Pancreas (tissue), 10 donors: Measurements from ENCODE around the gene MRO. TPM values are rescaled to one million over a fixed set of nuclear protein-coding genes. Genes with fewer than 3 reads are reported as not detected.

Experiments
- ATAC-seq, 4 donors: fragments of 200-7000 bp; cut with Tn5 transposase; one replicate each; pipeline versions ENCODE4 v1.8.0 to v1.9.1; 2020; ENCODE audit warnings: mild to moderate bottlenecking in 4 of 4, moderate library complexity in 4 of 4
- DNase-seq, 6 donors: peaks; one replicate each; pipeline ENCODE4 v3.0.0-alpha.2; 2020
- FAIRE-seq: peaks from 2 replicates; lab custom pipeline; 2012; peaks lifted over from hg19 to GRCh38; lab: Jason Lieb, UNC
- H3K27ac ChIP-seq, 4 donors: fragments of 200-600 bp; sonication (generic); 1 replicate in 3 of 4; 2 replicates in 1 of 4; pipeline versions ENCODE4 v1.5.0 to v1.8.0; 2020
- H3K27me3 ChIP-seq, 4 donors: fragments of 200-600 bp; one replicate each; pipeline ENCODE4 v1.8.0; 2021
- H3K36me3 ChIP-seq, 3 donors: fragments of 200-600 bp; sonication (generic) in 1 of 3; one replicate each; pipeline versions ENCODE4 v1.5.0 to v1.8.0; 2020 to 2021
- H3K4me1 ChIP-seq, 3 donors: fragments of 200-600 bp; one replicate each; pipeline ENCODE4 v1.8.0; 2021
- H3K4me3 ChIP-seq, 4 donors: fragments of 200-600 bp; sonication (generic) in 2 of 4; one replicate each; pipeline versions ENCODE4 v1.5.0 to v1.8.0; 2020 to 2021
- H3K9me3 ChIP-seq, 4 donors: fragments of 200-600 bp; one replicate each; pipeline ENCODE4 v1.8.0; 2021
- WGBS, 2 donors: extraction: QIAGEN DNeasy Blood & Tissue Kit; methylation state at CpG; one replicate each; pipeline ENCODE4 v1.1.7; 2013; 5-methylcytosine and 5-hydroxymethylcytosine counted together
- intact Hi-C, 3 donors: fragments of 100-400 bp; cut with DNase I; formaldehyde crosslinking; loops; one replicate each; pipeline versions ENCODE4 v1.11.1 to v1.14.2; 2022
- polyA plus RNA-seq, 2 donors: library from polyadenylated mRNA; stranded (reverse); fragments of 200-250 nt; gene quantifications; one replicate each; pipeline ENCODE4 v1.2.3, GENCODE V29; 2013
- total RNA-seq, 6 donors: library from RNA; stranded (reverse); fragmentation: NEBNext Ultra II Directional in 4 of 6; extraction: Animal tissue kit (Norgen Biotek cat#: 25700) in 4 of 6; gene quantifications; one replicate each; pipeline versions ENCODE4 v1.2.1 to v1.2.4, GENCODE V29; 2021 to 2023
- TF ChIP-seq, protein P1 (sequence below), 4 donors: fragments of 200-600 bp; sonication (generic) in 3 of 4; IDR thresholded peaks; one replicate each; pipeline versions ENCODE4 v1.5.0 to v1.8.0; 2021; ENCODE audit warnings: antibody characterized with exemption in 4 of 4
- donor health status: healthy with polysubstance abuse.
- donor health status: DM: no; HTN: no; CAD: no; lungs with moderate emphysema.
- donor health status: DM: no; HTN: no; CAD: no.
- donor health status: control.
- donor health status: control.
- donor health status: Bipolar disorder and iron deficiency.
- donor health status: DM: yes; HTN: yes; CAD: no.
- donor health status: DM: no; HTN: no; CAD: no.
- donor health status: DM: no; HTN: no; CAD: no.
- donor health status: DM: yes; HTN: yes; CAD: no.

The MRO gene
- total and polyA plus RNA-seq, 8 donors, result 0.19 to 3.9 (median 1.1) TPM

DNA sequence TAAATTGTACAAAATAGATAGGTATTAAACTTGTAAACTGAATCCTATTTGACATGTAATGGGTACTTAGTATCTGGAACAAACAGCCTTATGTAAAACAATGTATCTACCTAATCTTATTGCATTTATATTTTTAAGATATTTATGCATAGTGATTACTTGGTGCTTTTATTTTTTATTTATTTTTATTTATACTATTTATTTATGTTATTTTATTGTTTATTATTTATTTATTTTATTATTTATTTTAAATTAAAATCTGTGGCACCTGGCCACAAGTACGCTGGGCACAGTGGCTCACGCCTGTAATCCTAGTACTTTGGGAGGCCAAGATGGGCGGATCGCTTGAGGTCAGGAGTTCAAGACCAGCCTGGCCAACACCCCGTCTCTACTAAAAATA, 26.9 kb downstream of the MRO start:
- DNase-seq (no peak), FAIRE-seq (peak; percentile 67), ATAC-seq (no peak)
- Histone ChIP-seq H3K4me1 (peaks cover 29 to 52% (median 43%) of the 10 kb centered on the region in 3 donors), H3K9me3 (no peaks in the 10 kb centered on the region), H3K4me3 (no peak overlapping the region), H3K36me3 (no peaks in the 10 kb centered on the region), H3K27ac (peak overlapping the region; percentile 54 to 89 (median 84)), H3K27me3 (no peaks in the 10 kb centered on the region)
- 60 to 62% methylated on average over 5 of the region's 5 CpGs for WGBS, 2 donors
- TF ChIP-seq, protein P1, sequence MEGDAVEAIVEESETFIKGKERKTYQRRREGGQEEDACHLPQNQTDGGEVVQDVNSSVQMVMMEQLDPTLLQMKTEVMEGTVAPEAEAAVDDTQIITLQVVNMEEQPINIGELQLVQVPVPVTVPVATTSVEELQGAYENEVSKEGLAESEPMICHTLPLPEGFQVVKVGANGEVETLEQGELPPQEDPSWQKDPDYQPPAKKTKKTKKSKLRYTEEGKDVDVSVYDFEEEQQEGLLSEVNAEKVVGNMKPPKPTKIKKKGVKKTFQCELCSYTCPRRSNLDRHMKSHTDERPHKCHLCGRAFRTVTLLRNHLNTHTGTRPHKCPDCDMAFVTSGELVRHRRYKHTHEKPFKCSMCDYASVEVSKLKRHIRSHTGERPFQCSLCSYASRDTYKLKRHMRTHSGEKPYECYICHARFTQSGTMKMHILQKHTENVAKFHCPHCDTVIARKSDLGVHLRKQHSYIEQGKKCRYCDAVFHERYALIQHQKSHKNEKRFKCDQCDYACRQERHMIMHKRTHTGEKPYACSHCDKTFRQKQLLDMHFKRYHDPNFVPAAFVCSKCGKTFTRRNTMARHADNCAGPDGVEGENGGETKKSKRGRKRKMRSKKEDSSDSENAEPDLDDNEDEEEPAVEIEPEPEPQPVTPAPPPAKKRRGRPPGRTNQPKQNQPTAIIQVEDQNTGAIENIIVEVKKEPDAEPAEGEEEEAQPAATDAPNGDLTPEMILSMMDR (IDR thresholded peaks at IDR 0.05), result no peak
- intact Hi-C loops, result no loop called here

DNA sequence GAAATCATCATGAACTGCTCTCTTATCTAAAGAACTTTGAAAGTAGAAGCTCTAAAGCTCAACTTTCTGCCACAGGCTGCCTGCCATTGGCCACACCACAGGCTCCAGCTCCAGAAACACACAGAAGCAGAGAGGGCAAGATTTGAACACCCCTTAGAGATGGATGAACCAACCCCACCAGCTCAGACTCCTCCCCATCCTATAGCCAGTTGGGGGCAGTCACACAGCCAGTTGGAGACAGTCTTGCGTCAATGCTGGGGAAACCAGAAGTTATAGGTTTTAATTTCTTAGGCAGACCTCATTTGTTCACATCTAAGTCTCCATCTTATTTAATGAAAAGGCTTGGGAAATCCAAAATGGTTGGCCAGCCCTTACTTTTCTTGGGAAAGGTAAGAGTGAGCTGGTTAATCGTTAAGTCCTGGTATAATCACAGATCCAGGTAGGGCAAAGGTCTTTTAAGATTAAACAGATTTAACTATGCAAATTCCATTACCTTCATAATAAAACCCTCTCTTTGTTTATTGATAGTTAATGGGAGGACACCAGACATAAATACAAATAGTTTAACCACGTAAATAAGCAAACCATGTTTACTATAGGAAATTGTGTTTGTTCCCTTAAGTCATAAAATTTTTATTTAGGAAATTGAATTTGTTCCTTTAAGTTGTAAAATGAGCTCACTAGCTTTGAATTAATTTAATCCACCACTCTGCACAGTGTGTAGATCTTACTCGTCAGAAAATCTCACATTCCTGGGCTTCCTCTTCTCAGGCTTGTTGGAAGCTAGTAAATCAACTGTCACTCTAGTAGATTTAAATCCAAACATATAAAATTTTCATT, 28.0 kb downstream of the MRO start:
- H3K4me1 ChIP-seq, result peaks cover 27 to 44% (median 40%) of the 10 kb centered on the region in 3 donors

DNA sequence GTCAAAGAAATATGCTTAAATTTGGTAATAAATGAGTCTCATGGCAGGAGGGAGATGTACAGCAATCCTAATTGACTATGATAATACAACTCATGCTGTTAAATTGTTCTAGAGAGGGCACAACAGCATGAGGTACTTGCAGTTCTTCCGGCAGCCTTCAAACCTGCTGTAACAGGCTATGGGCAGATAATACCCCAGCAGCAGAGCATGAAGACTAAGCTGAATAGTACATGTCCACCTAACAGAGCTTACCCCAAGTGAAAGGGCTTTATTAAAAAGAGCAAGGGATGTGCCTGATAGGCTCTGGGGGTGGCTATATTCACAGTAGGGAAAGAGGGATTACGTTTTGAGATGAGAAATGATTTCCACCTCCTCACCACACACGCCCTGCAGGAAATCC, 28.9 kb downstream of the MRO start:
- ATAC-seq (no peak), FAIRE-seq (no peak), DNase-seq (no peak)
- 86 to 89% methylated on average over 3 of the region's 3 CpGs for WGBS, 2 donors
- Histone ChIP-seq H3K27ac (no peak overlapping the region), H3K4me1 (peaks cover 24 to 36% (median 32%) of the 10 kb centered on the region in 3 donors), H3K9me3 (no peaks in the 10 kb centered on the region), H3K4me3 (no peak overlapping the region), H3K36me3 (no peaks in the 10 kb centered on the region), H3K27me3 (no peaks in the 10 kb centered on the region)
- intact Hi-C loops, result no loop called here
- TF ChIP-seq, protein P1 (IDR thresholded peaks at IDR 0.05), result no peak

More for the DNA sequence above, 28.0 kb downstream of the MRO start:
- no peaks in the 10 kb centered on the region for H3K36me3 ChIP-seq
- no peaks in the 10 kb centered on the region for H3K9me3 ChIP-seq
- TF ChIP-seq, protein P1 (IDR thresholded peaks at IDR 0.05), result no peak
- intact Hi-C loops, result no loop called here
- no peak overlapping the region for H3K4me3 ChIP-seq
- DNase-seq (peak in 1 of 6 donors; percentile 30), FAIRE-seq (no peak), ATAC-seq (peak in 3 of 4 donors; percentile 19 to 55 (median 40))
- 28 to 34% methylated on average over 4 of the region's 4 CpGs for WGBS, 2 donors
- no peaks in the 10 kb centered on the region for H3K27me3 ChIP-seq
- peak overlapping the region in 3 of 4 donors; percentile 8 to 38 (median 37) for H3K27ac ChIP-seq

DNA sequence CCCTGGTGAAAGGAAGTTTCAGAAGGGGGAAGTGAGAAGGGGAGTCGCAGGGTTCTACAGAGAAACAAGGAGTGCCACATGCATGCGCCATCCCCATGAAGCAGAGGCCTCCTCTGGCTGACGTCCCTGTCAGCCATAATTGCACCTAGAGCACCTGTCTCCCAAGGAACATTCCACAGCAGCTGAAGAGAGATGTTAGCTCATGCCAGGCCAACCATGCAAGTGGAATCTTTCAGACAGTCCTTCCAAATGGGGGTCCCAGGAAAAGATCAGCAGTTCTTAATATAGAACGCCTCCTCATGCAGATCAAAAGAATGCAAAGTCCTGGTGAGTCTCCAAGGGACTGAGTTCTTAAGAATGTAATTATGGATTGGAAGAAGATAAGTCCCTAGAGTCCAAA, 29.6 kb downstream of the MRO start:
- no peak for DNase-seq
- no peak for ATAC-seq
- Histone ChIP-seq H3K9me3 (no peaks in the 10 kb centered on the region), H3K36me3 (no peaks in the 10 kb centered on the region), H3K27ac (no peak overlapping the region), H3K4me1 (peaks cover 19 to 31% (median 25%) of the 10 kb centered on the region in 3 donors), H3K27me3 (no peaks in the 10 kb centered on the region), H3K4me3 (no peak overlapping the region)
- intact Hi-C loops, result no loop called here
- 92 to 97% methylated on average over 4 of the region's 4 CpGs for WGBS, 2 donors
- TF ChIP-seq, protein P1 (IDR thresholded peaks at IDR 0.05), result no peak
- FAIRE-seq, result no peak

DNA sequence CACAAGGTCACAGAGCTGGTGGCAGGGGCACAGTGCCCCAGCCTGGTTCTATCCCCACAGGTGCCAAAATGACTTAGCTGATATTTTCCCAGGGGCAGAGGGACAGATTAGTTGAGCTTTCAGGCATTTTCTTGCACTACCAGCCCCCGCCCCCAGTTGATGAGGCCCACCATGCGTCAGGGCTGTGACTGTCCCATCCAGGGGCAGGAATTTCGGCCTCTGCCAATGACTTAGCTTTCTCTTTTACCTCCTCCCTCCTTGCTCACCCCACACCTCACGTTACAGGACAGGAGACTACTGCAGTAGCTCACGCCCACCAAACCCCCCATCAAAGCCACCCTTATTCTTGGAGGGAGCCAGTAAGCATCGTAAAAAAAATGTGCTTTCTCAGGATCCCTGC, 31.5 kb downstream of the MRO start:
- 72% methylated on average over 6 of the region's 6 CpGs for WGBS, 2 donors
- no peaks in the 10 kb centered on the region for H3K36me3 ChIP-seq
- TF ChIP-seq, protein P1 (IDR thresholded peaks at IDR 0.05), result no peak
- ATAC-seq (no peak), FAIRE-seq (no peak), DNase-seq (no peak)
- intact Hi-C loops, result no loop called here
- H3K4me3 ChIP-seq, result no peak overlapping the region
- H3K27me3 ChIP-seq, result no peaks in the 10 kb centered on the region
- no peak overlapping the region for H3K27ac ChIP-seq
- no peaks in the 10 kb centered on the region for H3K9me3 ChIP-seq
- peaks cover 0 to 12% (median 5%) of the 10 kb centered on the region in 3 donors for H3K4me1 ChIP-seq
